ENCODE results near the gene NMNAT3.

Gene NMNAT3
- total RNA-seq, result 1.0 to 2.1 (median 1.4) reads per million in 3 donors

DNA sequence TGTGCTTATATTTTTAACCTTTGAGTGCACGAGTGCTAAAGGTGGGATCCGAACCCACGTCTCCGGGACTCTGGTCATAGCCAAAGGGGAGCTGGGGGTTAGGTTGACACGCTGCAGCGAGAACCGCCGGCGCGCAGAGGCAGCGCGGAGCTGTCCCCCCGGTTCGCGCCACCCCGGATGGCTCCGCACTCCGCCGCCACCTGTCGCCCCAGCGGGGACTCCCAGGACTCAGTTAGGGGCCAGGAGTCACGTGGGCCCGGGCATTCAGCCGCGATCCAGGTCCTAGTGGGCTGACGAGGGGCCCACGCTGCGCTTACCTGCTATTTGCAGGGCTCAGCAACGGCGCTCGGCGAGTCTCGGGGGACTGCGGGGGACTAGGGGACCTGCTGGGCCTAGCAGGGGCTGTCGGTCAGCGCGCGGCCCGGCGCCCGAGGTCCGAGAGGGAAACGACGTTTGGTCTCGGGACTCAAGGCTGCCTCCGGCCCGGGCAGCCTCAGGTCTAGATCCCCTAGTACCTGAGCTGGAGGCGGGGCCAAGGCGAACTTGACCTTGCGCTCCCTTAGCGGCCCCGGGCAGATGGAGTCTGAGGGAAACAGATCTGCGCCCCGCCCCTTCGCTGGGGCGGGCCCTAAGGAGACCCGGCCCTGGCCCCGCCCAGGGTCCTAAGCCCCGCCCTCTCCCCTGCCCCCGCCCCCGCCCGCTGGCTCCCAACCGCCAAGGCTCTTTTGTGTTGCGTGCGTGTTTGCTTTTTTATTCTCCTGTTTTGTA lies at the start of gene NMNAT3:
NMNAT3 (minus strand) TSS at position 585 of the 768 bp plus-strand sequence. CDS start 50,248 bp downstream, outside the sequence.
- H3K36me3 ChIP-seq (ENCODE audit: control insufficient read depth, insufficient read depth, low read length), result no peaks in the 10 kb centered on the region
- H3K4me3 ChIP-seq (ENCODE audit: insufficient read depth, low read depth, low read length, poor library complexity, severe bottlenecking), result peak within 1 kb of the TSS; percentile 70
- no peaks in the 10 kb centered on the region for H3K9me3 ChIP-seq (ENCODE audit: control insufficient read depth, low read length)
- no peaks in the 10 kb centered on the region for H3K4me1 ChIP-seq (ENCODE audit: control insufficient read depth, insufficient read depth, low read length, poor library complexity, severe bottlenecking)
- DNase-seq, result peak; percentile 51 to 59 (median 53)
- no peaks in the 10 kb centered on the region for H3K27me3 ChIP-seq (replicated peaks; ENCODE audit: control insufficient read depth, insufficient read depth, low read length, poor library complexity, severe bottlenecking)
- H3K27ac ChIP-seq (ENCODE audit: insufficient read depth, low read length, poor library complexity, severe bottlenecking), result peak within 1 kb of the TSS; percentile 61

DNA sequence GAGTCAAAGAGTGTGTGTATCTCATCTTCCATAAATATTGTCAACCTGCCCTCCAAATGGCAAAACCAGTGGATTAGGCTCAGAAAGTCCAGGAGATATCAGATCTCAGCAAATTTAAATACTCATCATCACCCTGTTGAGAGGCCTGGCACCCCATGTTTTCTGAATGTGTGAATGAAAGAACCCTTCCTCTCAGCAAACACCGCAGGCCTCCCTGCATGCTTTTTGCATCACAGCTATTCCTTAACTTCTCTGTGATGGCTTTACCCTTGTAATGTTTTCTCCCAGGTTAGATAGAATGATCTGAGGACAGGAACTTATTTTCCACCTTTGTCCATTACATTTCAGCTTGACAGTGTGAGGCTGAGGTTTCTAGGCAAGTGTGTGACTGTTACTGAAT lies 43.6 kb upstream of the NMNAT3 start:
- Histone ChIP-seq H3K4me3 (ENCODE audit: insufficient read depth, low read depth, low read length, poor library complexity, severe bottlenecking) (no peak overlapping the region), H3K27me3 (replicated peaks; ENCODE audit: control insufficient read depth, insufficient read depth, low read length, poor library complexity, severe bottlenecking) (no peaks in the 10 kb centered on the region)
- no peak for DNase-seq

DNA sequence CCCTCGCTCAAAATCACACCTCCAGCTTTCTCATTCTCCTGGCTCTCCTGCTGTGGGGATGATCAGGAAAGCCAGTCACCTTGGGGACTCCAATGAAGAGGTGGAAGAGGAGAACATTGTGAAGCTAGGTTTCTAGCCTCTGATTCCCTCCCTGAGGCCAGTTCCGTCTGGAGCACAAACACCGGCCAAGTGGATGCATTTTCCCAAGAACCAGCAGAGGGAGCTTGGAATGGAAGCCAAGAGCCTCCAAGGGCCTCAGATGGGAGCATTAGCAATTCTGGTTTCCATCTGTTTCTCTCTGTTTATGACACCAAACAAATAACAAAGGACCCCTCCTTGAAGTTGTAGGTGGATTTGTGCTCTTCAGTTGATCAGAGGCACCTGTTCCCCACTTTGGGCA lies 40.6 kb upstream of the NMNAT3 start:
- Histone ChIP-seq H3K4me3 (ENCODE audit: insufficient read depth, low read depth, low read length, poor library complexity, severe bottlenecking) (no peak overlapping the region), H3K27me3 (replicated peaks; ENCODE audit: control insufficient read depth, insufficient read depth, low read length, poor library complexity, severe bottlenecking) (no peaks in the 10 kb centered on the region), H3K9me3 (ENCODE audit: control insufficient read depth, low read length) (no peaks in the 10 kb centered on the region), H3K36me3 (ENCODE audit: control insufficient read depth, insufficient read depth, low read length) (no peaks in the 10 kb centered on the region), H3K27ac (ENCODE audit: insufficient read depth, low read length, poor library complexity, severe bottlenecking) (no peak overlapping the region), H3K4me1 (ENCODE audit: control insufficient read depth, insufficient read depth, low read length, poor library complexity, severe bottlenecking) (no peaks in the 10 kb centered on the region)
- DNase-seq, result no peak

More for the DNA sequence above, 43.6 kb upstream of the NMNAT3 start:
- H3K27ac ChIP-seq (ENCODE audit: insufficient read depth, low read length, poor library complexity, severe bottlenecking), result no peak overlapping the region
- no peaks in the 10 kb centered on the region for H3K4me1 ChIP-seq (ENCODE audit: control insufficient read depth, insufficient read depth, low read length, poor library complexity, severe bottlenecking)
- H3K36me3 ChIP-seq (ENCODE audit: control insufficient read depth, insufficient read depth, low read length), result no peaks in the 10 kb centered on the region
- no peaks in the 10 kb centered on the region for H3K9me3 ChIP-seq (ENCODE audit: control insufficient read depth, low read length)

DNA sequence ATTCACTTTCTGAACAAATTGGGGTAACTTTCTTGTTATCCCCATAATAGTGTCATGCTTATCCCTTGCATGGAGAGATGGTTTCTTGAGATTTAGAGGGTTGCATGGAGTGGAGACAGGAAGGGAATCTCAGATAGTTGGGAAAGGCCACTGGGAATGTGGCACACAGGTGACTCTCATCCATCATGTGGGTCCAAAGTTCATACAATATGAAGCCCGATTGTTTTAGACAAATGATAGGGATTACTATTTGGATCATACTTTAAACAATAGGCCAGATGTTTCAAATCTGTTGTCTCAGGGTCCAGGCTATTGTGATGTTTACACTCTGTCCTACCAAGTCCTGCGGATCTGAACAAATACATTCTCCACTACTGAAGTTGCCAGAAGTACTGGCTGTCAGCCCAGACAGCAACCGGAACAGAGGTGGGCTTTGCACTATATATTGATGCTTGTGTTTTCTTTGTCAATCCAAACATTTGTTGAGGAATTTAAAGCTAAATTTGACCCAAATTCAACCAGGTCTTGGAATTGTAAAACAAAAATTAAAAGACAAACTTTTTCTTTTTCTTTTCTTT lies 39.2 kb upstream of the NMNAT3 start:
- H3K27ac ChIP-seq (ENCODE audit: insufficient read depth, low read length, poor library complexity, severe bottlenecking), result no peak overlapping the region

DNA sequence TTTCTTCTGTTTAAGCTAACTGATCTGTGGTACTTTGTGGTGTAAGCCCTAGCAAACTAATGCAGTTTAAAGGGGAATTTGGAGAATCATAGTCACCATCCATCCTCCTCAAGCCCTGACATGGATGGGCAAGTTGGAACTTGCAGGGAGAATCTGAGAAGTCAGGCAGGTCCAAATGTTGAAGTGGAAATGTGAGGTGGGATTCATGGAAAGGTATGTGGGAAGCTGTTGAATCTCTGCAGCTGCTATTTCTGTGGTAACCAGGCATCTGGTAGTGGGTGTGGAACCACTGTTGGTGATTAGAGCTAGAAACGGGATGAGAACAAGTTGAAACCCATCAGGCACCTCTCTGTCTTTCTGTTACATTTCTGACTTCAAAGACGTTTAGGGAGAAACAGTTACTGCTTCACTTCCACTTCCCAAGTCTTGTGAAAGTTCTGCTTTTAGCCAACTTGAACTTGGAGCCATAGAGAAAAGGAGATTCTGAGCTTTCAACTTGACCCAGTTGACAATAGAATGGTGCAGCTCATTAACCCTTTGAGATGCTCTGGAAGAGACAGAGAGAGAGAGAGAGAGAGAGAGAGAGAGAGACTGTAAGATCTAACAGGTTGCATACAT lies 38.1 kb upstream of the NMNAT3 start:
- no peak overlapping the region for H3K4me3 ChIP-seq (ENCODE audit: insufficient read depth, low read depth, low read length, poor library complexity, severe bottlenecking)
- H3K36me3 ChIP-seq (ENCODE audit: control insufficient read depth, insufficient read depth, low read length), result no peaks in the 10 kb centered on the region
- H3K27ac ChIP-seq (ENCODE audit: insufficient read depth, low read length, poor library complexity, severe bottlenecking), result no peak overlapping the region
- H3K27me3 ChIP-seq (replicated peaks; ENCODE audit: control insufficient read depth, insufficient read depth, low read length, poor library complexity, severe bottlenecking), result no peaks in the 10 kb centered on the region
- no peaks in the 10 kb centered on the region for H3K4me1 ChIP-seq (ENCODE audit: control insufficient read depth, insufficient read depth, low read length, poor library complexity, severe bottlenecking)
- no peak for DNase-seq
- H3K9me3 ChIP-seq (ENCODE audit: control insufficient read depth, low read length), result no peaks in the 10 kb centered on the region

More for the DNA sequence above, 39.2 kb upstream of the NMNAT3 start:
- Histone ChIP-seq H3K9me3 (ENCODE audit: control insufficient read depth, low read length) (no peaks in the 10 kb centered on the region), H3K4me3 (ENCODE audit: insufficient read depth, low read depth, low read length, poor library complexity, severe bottlenecking) (no peak overlapping the region), H3K36me3 (ENCODE audit: control insufficient read depth, insufficient read depth, low read length) (no peaks in the 10 kb centered on the region), H3K4me1 (ENCODE audit: control insufficient read depth, insufficient read depth, low read length, poor library complexity, severe bottlenecking) (no peaks in the 10 kb centered on the region), H3K27me3 (replicated peaks; ENCODE audit: control insufficient read depth, insufficient read depth, low read length, poor library complexity, severe bottlenecking) (no peaks in the 10 kb centered on the region)
- DNase-seq, result no peak

DNA sequence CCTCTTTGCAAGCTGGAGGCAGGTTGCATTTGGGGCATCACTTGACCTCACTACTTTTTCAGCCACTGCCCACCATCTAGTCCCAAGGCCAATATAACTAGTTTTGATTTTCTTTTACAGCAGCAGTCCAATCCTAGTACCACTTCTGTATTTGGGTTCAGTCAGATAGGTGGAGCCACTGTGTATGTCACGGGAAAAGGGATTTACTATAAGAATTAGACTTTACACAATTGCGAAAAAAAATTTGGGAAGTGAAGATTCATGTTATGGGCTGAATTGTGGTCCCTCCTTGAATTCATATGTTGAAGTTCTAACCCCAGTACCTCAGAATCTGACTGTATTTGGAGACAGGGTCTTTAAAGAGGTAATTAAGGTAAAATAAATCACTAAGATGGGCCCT lies 37.4 kb upstream of the NMNAT3 start:
- Histone ChIP-seq H3K9me3 (ENCODE audit: control insufficient read depth, low read length) (no peaks in the 10 kb centered on the region), H3K27ac (ENCODE audit: insufficient read depth, low read length, poor library complexity, severe bottlenecking) (no peak overlapping the region), H3K36me3 (ENCODE audit: control insufficient read depth, insufficient read depth, low read length) (no peaks in the 10 kb centered on the region), H3K4me1 (ENCODE audit: control insufficient read depth, insufficient read depth, low read length, poor library complexity, severe bottlenecking) (no peaks in the 10 kb centered on the region), H3K27me3 (replicated peaks; ENCODE audit: control insufficient read depth, insufficient read depth, low read length, poor library complexity, severe bottlenecking) (no peaks in the 10 kb centered on the region), H3K4me3 (ENCODE audit: insufficient read depth, low read depth, low read length, poor library complexity, severe bottlenecking) (no peak overlapping the region)
- DNase-seq, result no peak

DNA sequence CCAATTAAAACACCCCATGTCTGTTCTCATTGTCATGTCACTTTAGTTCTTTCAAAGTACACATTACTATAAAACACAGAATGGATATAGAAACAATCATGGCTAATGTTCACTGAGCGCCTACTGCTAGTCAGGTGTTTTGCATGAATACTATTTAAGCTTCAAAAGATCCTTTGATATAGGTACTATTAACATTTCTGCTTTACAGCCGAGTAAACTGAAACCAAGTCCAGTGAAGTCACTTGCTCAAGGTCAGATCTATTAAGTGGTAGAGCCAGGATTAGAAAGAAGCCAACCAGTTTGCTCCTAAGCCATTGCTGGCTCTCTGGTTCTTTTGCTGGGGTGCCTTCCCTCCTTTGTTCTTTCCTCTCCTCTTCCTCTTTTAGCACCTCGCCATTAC lies 32.4 kb upstream of the NMNAT3 start:
- DNase-seq, result no peak
- H3K4me1 ChIP-seq (ENCODE audit: control insufficient read depth, insufficient read depth, low read length, poor library complexity, severe bottlenecking), result no peaks in the 10 kb centered on the region

DNA sequence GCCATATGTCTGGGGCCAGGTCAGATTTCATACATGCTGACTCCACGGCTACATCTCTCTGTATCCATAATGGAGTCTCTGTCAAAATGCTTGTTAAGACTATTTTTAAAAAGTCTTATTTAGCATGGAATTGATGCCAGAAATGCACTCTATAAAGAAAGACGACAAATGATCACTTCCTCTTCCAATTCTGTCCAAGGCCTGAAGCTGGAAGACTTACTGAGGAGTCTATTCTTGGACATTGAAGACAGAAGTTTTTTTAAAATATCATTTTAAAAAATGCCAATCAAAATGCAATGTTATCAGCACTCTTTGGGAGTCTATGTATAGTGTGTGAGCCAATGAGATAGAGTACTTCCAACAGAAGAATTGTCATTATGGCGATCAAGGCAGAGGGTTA lies 27.9 kb upstream of the NMNAT3 start:
- no peaks in the 10 kb centered on the region for H3K9me3 ChIP-seq (ENCODE audit: control insufficient read depth, low read length)
- no peak overlapping the region for H3K27ac ChIP-seq (ENCODE audit: insufficient read depth, low read length, poor library complexity, severe bottlenecking)
- no peaks in the 10 kb centered on the region for H3K27me3 ChIP-seq (replicated peaks; ENCODE audit: control insufficient read depth, insufficient read depth, low read length, poor library complexity, severe bottlenecking)
- H3K4me1 ChIP-seq (ENCODE audit: control insufficient read depth, insufficient read depth, low read length, poor library complexity, severe bottlenecking), result no peaks in the 10 kb centered on the region
- no peak overlapping the region for H3K4me3 ChIP-seq (ENCODE audit: insufficient read depth, low read depth, low read length, poor library complexity, severe bottlenecking)
- DNase-seq, result no peak
- no peaks in the 10 kb centered on the region for H3K36me3 ChIP-seq (ENCODE audit: control insufficient read depth, insufficient read depth, low read length)

More for the DNA sequence above, 32.4 kb upstream of the NMNAT3 start:
- no peak overlapping the region for H3K4me3 ChIP-seq (ENCODE audit: insufficient read depth, low read depth, low read length, poor library complexity, severe bottlenecking)
- no peak overlapping the region for H3K27ac ChIP-seq (ENCODE audit: insufficient read depth, low read length, poor library complexity, severe bottlenecking)
- H3K9me3 ChIP-seq (ENCODE audit: control insufficient read depth, low read length), result no peaks in the 10 kb centered on the region
- no peaks in the 10 kb centered on the region for H3K27me3 ChIP-seq (replicated peaks; ENCODE audit: control insufficient read depth, insufficient read depth, low read length, poor library complexity, severe bottlenecking)
- no peaks in the 10 kb centered on the region for H3K36me3 ChIP-seq (ENCODE audit: control insufficient read depth, insufficient read depth, low read length)

DNA sequence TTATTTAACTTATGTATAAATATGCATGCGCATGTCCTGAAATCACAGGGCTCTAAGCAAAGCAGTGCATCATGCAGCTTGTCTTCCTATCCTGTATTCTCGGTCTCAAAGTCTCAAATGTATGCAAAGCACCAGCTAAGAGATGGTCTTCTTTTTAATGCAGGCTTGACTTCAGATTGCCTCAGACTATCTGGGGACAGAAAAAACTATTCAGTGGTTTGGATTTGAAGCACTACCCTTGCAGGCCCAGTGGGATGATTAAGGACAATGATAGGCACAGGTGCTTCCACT lies 18.5 kb upstream of the NMNAT3 start:
- H3K27ac ChIP-seq (ENCODE audit: insufficient read depth, low read length, poor library complexity, severe bottlenecking), result no peak overlapping the region
- H3K4me3 ChIP-seq (ENCODE audit: insufficient read depth, low read depth, low read length, poor library complexity, severe bottlenecking), result no peak overlapping the region
- no peak for DNase-seq
- no peaks in the 10 kb centered on the region for H3K4me1 ChIP-seq (ENCODE audit: control insufficient read depth, insufficient read depth, low read length, poor library complexity, severe bottlenecking)
- H3K27me3 ChIP-seq (replicated peaks; ENCODE audit: control insufficient read depth, insufficient read depth, low read length, poor library complexity, severe bottlenecking), result no peaks in the 10 kb centered on the region
- no peaks in the 10 kb centered on the region for H3K36me3 ChIP-seq (ENCODE audit: control insufficient read depth, insufficient read depth, low read length)
- H3K9me3 ChIP-seq (ENCODE audit: control insufficient read depth, low read length), result no peaks in the 10 kb centered on the region
